Activated CD4-positive, alpha-beta T cell treated with anti-CD3 and anti-CD28 coated beads for 48 hours (primary cell): Measurements from ENCODE around the gene WDR3.
"Not testable (repeated sequence)": the region's sequence is repeated elsewhere in the genome, so short reads cannot be mapped to it uniquely, and the experiment has no call there.

Experiments used
- DNase-seq: peaks from one replicate; pipeline ENCODE4 v3.0.0-alpha.2; 2020

WDR3 gene

DNA sequence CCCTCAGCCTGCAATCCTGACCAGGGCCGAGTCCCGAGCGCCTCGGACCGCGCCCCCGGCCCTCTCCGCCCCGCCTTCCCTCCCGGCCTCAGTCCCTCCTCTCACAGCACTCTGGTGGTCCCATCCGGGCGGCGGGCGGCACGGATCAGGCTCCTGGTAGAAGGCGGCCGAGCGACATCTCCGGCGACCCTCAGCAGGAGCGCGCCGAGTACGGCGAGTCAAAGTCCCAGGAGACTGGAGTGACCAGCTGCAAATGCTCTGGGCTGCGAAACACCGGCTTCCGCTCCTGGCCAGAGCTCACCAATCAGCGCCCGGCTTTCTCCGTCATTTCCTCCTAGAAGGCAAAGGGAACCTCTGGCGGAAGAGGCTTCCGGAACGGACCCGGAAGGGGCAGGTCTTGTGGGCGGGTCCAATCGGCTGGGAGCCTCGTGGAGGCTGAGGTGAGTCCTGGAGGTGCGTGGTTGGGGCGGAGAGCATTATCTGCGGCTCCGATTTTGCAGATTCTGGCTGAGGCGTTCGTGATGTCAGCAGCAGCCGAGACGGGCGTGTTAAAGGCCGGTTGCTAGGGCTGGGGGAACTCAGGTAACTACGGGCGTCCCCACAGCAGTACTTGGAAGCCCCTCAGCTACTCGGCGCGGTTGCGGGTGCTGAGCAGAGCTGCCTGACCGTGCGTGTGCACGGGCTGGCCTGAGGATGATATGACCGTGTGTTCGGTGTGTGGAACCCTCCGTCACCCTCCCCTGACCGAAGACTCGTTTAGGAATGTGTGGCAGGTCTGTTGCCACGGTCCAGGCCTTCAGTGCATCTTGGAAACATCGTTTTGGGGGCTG is at the start of gene WDR3, which contains the start of gene GDAP2:
Gene WDR3, plus strand, starts transcription at position 397 of the 830 bp plus-strand sequence. CDS start 3,581 bp downstream, outside the sequence.
Gene GDAP2, minus strand, starts transcription at position 279 of the 830 bp plus-strand sequence. CDS start 9,264 bp downstream, outside the sequence.
- DNase-seq: peak; percentile 97

GRCh38 chr1:117883616-117884015 is 45.9 kb upstream of the WDR3 start:
- no peak for DNase-seq

GRCh38 chr1:117886101-117886795 is 43.3 kb upstream of the WDR3 start:
- DNase-seq: no peak

GRCh38 chr1:117890452-117890851 is 39.1 kb upstream of the WDR3 start:
- DNase-seq: no peak

- DNase-seq: no peak
Measured at GRCh38 chr1:117892512-117892911, 37.0 kb upstream of the WDR3 start.

DNA sequence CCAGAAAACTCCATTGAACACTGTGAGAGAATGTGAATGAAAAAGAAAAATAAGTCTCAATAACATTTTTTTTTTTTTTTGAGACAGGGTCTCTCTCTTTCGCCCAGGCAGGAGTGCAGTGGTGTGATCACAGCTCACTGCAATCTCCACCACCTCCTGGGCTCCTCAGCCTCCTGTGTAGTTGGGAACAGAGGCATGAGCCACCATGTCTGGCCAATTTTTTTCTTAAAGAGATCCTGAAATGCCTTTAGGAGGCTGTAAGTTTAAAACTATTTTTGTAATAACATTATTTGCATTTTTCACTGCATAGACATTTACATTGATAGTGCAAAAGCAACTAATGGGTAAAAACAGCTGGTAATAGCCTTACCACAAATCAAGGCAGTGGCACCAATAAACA is 35.5 kb upstream of the WDR3 start:
- DNase-seq: no peak

- peak; percentile 78 for DNase-seq
Measured at GRCh38 chr1:117895482-117896114, 33.9 kb upstream of the WDR3 start.

GRCh38 chr1:117897551-117897950 is 32.0 kb upstream of the WDR3 start:
- no peak for DNase-seq

DNA sequence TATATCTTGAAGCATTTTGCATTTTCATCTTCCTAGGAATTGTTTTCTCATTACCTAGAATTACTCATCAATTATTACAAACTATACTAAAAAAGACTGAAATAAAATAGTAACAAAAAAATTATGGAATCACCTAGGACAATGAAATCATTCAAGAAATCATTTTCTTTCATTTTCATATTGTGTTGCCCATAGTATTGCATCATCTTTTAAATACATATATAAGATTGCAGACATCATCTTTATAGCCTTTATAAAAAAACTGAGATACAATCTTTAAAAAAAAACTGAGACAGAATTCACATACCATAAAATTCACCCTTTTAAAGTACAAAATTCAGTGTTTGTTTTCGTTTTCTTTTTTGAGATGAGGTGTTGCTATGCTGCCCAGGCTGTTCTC is 29.7 kb upstream of the WDR3 start:
- no peak for DNase-seq

DNA sequence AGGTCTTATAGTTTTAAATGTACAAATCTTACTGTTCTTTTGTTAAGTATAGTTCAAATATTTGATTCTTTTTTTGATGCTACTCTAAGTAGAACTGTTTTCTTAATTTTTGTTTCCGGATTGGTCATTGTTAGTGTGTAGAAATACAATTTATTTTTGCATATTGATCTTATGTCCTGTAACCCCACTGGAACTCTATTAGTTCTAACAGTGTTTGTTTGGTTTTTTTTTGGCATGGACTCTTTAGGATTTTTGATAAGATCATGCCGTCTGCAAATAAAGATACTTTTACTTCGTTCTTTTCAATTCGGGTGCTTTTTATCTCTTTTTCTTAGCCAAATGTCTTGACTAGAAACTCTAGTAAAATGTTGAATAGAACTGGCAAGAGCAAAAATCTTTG is 26.6 kb upstream of the WDR3 start:
- no peak for DNase-seq

GRCh38 chr1:117904485-117904884 is 25.1 kb upstream of the WDR3 start:
- DNase-seq: no peak

DNA sequence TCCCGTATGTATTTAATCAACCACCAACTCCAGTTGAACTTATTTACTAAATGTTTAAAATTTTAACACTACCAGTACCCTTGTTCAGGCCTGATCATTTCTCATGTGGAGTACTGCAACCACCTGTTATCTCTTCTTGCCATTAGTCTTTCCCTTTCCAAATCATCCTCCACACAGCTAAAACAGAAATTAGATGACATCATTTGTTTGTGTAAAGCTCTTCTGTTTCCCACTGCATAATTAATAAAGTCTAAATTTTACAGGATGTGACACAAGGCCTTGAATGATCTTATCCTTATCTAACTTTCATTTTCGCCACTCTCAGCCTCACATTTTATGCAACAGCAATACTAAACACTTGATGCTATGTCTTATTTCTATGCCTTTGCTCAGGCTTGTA is 24.5 kb upstream of the WDR3 start:
- DNase-seq: no peak

DNA sequence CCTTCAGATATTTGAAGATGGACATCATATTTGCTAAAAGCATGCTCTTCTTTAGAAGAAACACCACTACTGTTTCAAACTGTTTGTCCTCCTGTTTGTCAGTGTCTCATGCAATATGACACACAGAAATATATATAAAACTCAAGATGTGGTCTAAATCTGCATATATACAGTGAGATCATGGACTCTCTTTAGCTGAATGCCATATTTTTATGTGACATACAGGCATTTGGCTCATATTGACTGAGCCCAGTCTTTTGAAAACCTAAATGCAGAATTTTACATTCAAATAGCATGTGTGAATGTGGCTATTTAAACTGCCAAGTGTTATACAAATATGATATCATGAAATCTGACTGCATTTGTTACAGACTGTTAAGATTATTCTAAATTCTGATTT is 18.5 kb upstream of the WDR3 start:
- DNase-seq: no peak

DNA sequence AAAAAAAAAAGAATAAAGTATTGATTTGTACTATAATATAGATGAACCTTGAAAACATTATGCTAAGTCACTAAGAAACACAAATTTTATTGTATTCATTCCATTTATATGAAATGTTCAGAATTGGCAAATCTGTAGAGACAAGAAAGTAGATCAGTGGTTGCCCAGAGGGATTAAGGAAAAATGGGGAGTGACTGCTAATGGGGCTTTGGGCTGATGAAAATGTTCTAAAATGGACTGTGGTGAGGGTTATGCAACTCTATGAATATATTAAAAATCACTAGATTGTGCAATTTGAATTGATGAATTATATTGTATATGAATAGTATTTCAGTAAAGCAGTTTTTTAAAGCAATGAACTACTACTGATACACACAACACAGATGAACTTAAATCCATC is 10.2 kb upstream of the WDR3 start:
- no peak for DNase-seq

DNA sequence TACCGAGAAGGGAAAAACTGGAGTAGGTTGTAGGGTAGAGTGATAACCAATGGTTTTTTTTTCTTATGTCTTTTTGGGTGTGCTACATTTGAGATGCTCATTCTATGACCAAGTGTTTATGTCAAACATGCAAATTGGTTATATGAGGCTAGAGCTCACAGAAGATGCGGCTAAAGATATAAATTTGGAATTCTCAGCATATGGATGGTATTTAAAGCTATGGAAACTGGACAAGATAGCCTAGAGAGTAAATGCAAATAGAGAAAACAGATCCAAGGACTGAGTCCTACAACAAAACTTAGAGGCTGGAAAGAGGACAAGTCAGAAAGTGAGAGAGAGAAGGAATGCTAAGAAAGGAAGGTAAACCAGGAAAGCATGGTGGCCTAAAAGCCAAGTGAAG is 7.5 kb upstream of the WDR3 start:
- no peak for DNase-seq

DNA sequence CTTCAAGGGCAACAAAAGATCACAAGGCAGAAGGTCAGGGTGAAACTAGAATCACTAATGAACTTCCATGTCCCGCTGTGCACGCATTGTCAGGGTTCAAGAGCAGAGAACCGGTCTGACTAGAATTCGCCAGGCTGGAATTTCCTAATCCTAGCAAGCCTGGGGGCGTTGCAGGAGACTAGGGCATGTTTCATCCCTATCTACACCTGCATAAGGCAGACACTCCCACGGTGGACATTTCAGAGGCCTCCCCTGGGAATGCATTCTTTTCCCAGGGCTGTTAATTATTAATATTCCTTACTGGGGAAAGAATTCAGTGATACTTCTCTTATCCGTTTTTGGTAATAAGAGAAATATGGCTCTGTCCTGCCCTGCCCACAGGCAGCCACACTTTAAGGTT is 6.8 kb upstream of the WDR3 start:
- DNase-seq: not testable (repeated sequence)

- no peak for DNase-seq
Measured at GRCh38 chr1:117925981-117926380, 3.6 kb upstream of the WDR3 start.

DNA sequence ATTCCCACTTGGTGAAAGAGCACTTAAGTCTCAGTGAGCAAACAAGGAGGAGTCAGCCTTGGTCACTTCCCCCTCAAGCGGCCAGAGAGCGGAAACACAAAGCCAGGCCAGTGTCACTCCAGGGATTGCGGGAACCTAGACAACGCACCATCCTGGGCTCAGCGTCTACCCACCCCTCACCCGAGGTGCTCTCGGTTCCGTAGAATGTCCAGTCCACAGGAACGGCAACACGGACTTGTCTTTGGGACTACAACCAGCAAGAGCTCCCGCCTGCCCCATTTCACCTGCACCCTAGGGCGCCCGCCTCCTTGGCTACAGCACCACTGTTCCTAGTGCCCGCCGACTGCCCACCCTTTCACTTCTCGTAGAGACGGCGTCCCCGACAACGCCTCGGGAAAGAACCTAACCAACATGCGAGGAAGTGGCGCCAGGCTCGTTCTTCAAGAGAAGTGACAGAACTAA is 627 bp upstream of the WDR3 start:
- peak; percentile 45 for DNase-seq

- DNase-seq: no peak
Measured at GRCh38 chr1:117930173-117930447, 571 bp downstream of the WDR3 start.

GRCh38 chr1:117930484-117930883 is 945 bp downstream of the WDR3 start:
- no peak for DNase-seq

DNA sequence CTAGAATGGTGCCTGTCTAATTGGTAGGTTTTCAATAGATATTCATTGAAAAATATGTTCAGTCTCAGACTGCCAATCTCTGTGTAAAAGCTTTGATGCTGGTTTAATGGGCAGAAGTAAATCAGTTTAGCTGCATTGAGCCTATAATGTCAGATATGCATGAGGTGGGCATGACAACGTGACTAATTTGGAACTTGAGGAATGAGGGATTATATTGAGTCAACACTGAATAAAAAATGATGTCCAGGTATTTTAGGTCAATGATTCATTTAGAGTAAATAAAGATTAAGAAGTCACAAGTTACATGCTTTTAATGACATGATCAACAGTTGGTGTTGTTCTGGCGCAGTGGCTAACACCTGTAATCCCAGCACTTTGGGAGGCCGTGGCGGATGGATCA is 3.0 kb downstream of the WDR3 start:
- no peak for DNase-seq

DNA sequence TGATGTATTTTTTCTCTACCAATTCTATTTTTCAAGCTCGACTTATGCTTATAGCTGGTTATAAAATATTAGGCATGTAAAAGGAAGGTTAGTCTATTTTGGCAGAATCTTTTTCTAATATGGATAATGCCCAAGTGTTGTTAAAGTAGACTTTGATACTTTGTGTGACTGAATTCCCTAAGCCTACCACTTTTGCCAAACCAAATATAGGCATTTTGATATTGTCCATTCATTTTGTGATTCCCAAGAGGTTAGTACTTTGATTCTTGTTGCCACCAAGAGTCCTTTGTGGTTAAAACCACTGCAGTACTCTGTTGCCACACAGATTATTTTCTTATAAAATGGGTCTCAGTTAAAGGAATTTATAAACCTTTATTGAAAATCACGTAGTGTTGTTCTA is 4.2 kb downstream of the WDR3 start:
- no peak for DNase-seq

DNA sequence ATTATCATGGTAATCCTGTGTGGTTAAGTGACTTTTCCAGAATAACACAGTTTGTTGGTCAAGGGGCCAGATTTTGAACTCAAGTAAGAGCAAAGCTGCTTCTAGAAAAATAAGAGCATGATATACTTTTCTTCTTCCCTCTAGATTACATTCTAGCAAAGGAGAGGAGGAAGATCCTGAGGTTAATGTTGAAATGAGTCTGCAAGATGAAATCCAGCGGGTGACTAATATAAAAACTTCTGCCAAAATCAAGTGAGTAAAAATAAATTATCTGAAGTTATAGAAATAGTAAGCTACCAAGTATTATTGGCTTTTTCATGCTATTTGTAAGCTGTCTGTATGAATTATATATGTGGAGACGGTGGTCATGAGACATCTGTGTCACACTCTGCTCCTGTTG is 12.8 kb downstream of the WDR3 start:
- DNase-seq: no peak

GRCh38 chr1:117952386-117952785 is 22.8 kb downstream of the WDR3 start:
- no peak for DNase-seq
